Choroid plexus epithelial cell (primary cell): ENCODE results near the gene CEP72.

Source experiments
- DNase-seq: peaks from one replicate; pipeline ENCODE4 v3.0.0-alpha.2; 2010; ENCODE audit warnings: low read depth
- H3K4me3 ChIP-seq: 2 replicates; pipeline ENCODE4 v1.5.1; 2011; ENCODE audit warnings: low read depth, mild to moderate bottlenecking, control low read depth, low read length, moderate library complexity
- CTCF ChIP-seq: conservative IDR thresholded peaks from 2 replicates; pipeline ENCODE4 v1.5.1; 2011; ENCODE audit warnings: low read depth, mild to moderate bottlenecking, control low read depth, inconsistent platforms, low read length, moderate library complexity

Gene CEP72

GRCh38 chr5:618450-618849 is 6.3 kb downstream of the CEP72 start:
- no peak overlapping the region for H3K4me3 ChIP-seq
- no peak for DNase-seq
- no peak for TF ChIP-seq CTCF

- no peak for TF ChIP-seq CTCF
- DNase-seq, result no peak
- H3K4me3 ChIP-seq, result no peak overlapping the region
Observed at GRCh38 chr5:619444-619843, 7.3 kb downstream of the CEP72 start.

- no peak for DNase-seq
- no peak for TF ChIP-seq CTCF
Observed at GRCh38 chr5:620152-620551, 8.0 kb downstream of the CEP72 start.

GRCh38 chr5:620586-621180 is 8.5 kb downstream of the CEP72 start:
- DNase-seq, result no peak
- H3K4me3 ChIP-seq, result no peak overlapping the region
- TF ChIP-seq CTCF, result no peak

More at GRCh38 chr5:620152-620551, 8.0 kb downstream of the CEP72 start:
- H3K4me3 ChIP-seq, result no peak overlapping the region

GRCh38 chr5:621341-621761 is 9.2 kb downstream of the CEP72 start:
- no peak for TF ChIP-seq CTCF
- DNase-seq, result no peak

GRCh38 chr5:622359-622758 is 10.2 kb downstream of the CEP72 start:
- no peak overlapping the region for H3K4me3 ChIP-seq
- no peak for TF ChIP-seq CTCF
- no peak for DNase-seq

More at GRCh38 chr5:621341-621761, 9.2 kb downstream of the CEP72 start:
- no peak overlapping the region for H3K4me3 ChIP-seq

GRCh38 chr5:622946-623522 is 10.9 kb downstream of the CEP72 start:
- DNase-seq, result no peak
- TF ChIP-seq CTCF, result no peak
- H3K4me3 ChIP-seq, result no peak overlapping the region
